Ascending aorta (tissue), 2 donors: ENCODE data around the gene CDX2. TPM values are rescaled to one million over a fixed set of nuclear protein-coding genes. Genes with fewer than 3 reads are reported as not detected.
"Not testable (repeated sequence)": the region's sequence is repeated elsewhere in the genome, so short reads cannot be mapped to it uniquely, and the experiment has no call there.

Experiments used
- DNase-seq, 2 donors: peaks; one replicate each; pipeline ENCODE4 v3.0.0-alpha.2; 2019; ENCODE audit warnings: low spot score in 2 of 2
- H3K27ac ChIP-seq, 2 donors: fragments of 200-600 bp; sonication (generic); one replicate each; pipeline ENCODE4 v1.5.1; 2016 to 2017; ENCODE audit warnings: mild to moderate bottlenecking in 1 of 2
- H3K27me3 ChIP-seq: fragments of 200-600 bp; sonication (generic); one replicate; pipeline ENCODE4 v1.5.1; 2017
- H3K36me3 ChIP-seq, 2 donors: fragments of 200-600 bp; sonication (generic); one replicate each; pipeline ENCODE4 v1.5.1; 2016
- H3K4me1 ChIP-seq, 2 donors: fragments of 200-600 bp; sonication (generic); one replicate each; pipeline ENCODE4 v1.5.1; 2016 to 2017; ENCODE audit warnings: mild to moderate bottlenecking in 1 of 2
- H3K4me3 ChIP-seq, 2 donors: fragments of 200-600 bp; sonication (generic); one replicate each; pipeline ENCODE4 v1.5.1; 2016 to 2017; ENCODE audit warnings: mild to moderate bottlenecking in 1 of 2
- H3K9me3 ChIP-seq, 2 donors: fragments of 200-600 bp; sonication (generic); one replicate each; pipeline ENCODE4 v1.5.1; 2016
- CTCF ChIP-seq, 3 experiments: fragments of 200-600 bp in 2 of 3; fragments of 450-650 bp in 1 of 3; sonication (generic) in 2 of 3; IDR thresholded peaks; one replicate each; pipeline ENCODE4 v1.5.1; 2016 to 2019; ENCODE audit warnings: antibody characterized with exemption in 3 of 3, mild to moderate bottlenecking in 1 of 3, moderate library complexity in 1 of 3
- intact Hi-C: fragments of 100-400 bp; cut with DNase I; formaldehyde crosslinking; loops from one replicate; pipeline ENCODE4 v1.15.1; 2023
- total RNA-seq: library from RNA; depleted of rRNA; stranded (reverse); fragments of >200 nt; gene quantifications from one replicate; pipeline ENCODE4 v1.1.0, GENCODE V29; 2016

The CDX2 gene
- total RNA-seq, 1 donor from 2014 or later, result not detected

- TF ChIP-seq CTCF (IDR thresholded peaks at IDR 0.05), result no peak
- intact Hi-C loops, result no loop called here
- Histone ChIP-seq H3K9me3 (no peaks in the 10 kb centered on the region), H3K4me1 (no peaks in the 10 kb centered on the region), H3K27ac (no peak overlapping the region), H3K27me3 (no peaks in the 10 kb centered on the region), H3K36me3 (no peaks in the 10 kb centered on the region), H3K4me3 (no peak overlapping the region)
- DNase-seq, result no peak
Observed at GRCh38 chr13:28010046-28010445, 40.9 kb upstream of the CDX2 start.

- H3K4me3 ChIP-seq, DNase-seq, intact Hi-C loops, H3K27ac ChIP-seq, H3K36me3 ChIP-seq, H3K4me1 ChIP-seq, H3K9me3 ChIP-seq, H3K27me3 ChIP-seq: not testable (repeated sequence)
Observed at GRCh38 chr13:28005016-28005415, 35.9 kb upstream of the CDX2 start.

- Histone ChIP-seq H3K27ac (no peak overlapping the region), H3K4me1 (no peaks in the 10 kb centered on the region), H3K27me3 (no peaks in the 10 kb centered on the region), H3K9me3 (no peaks in the 10 kb centered on the region), H3K4me3 (no peak overlapping the region), H3K36me3 (no peaks in the 10 kb centered on the region)
- DNase-seq, result no peak
- TF ChIP-seq CTCF (IDR thresholded peaks at IDR 0.05), result no peak
- intact Hi-C loops, result no loop called here
Observed at GRCh38 chr13:28002886-28003698, 34.0 kb upstream of the CDX2 start.

GRCh38 chr13:28001837-28002473 is 32.8 kb upstream of the CDX2 start:
- Histone ChIP-seq H3K4me1 (no peaks in the 10 kb centered on the region), H3K9me3 (no peaks in the 10 kb centered on the region), H3K27ac (no peak overlapping the region), H3K4me3 (no peak overlapping the region), H3K36me3 (no peaks in the 10 kb centered on the region), H3K27me3 (no peaks in the 10 kb centered on the region)
- intact Hi-C loops, result no loop called here
- DNase-seq, result no peak
- TF ChIP-seq CTCF (IDR thresholded peaks at IDR 0.05), result no peak

GRCh38 chr13:28001049-28001448 is 31.9 kb upstream of the CDX2 start:
- no peak for DNase-seq
- no peak for TF ChIP-seq CTCF (IDR thresholded peaks at IDR 0.05)
- intact Hi-C loops, result no loop called here
- no peak overlapping the region for H3K4me3 ChIP-seq
- H3K27ac ChIP-seq, result no peak overlapping the region
- H3K4me1 ChIP-seq, result no peaks in the 10 kb centered on the region
- H3K36me3 ChIP-seq, result no peaks in the 10 kb centered on the region
- no peaks in the 10 kb centered on the region for H3K9me3 ChIP-seq
- H3K27me3 ChIP-seq, result no peaks in the 10 kb centered on the region

- H3K9me3 ChIP-seq, result no peaks in the 10 kb centered on the region
- no peak for TF ChIP-seq CTCF (IDR thresholded peaks at IDR 0.05)
- no peak overlapping the region for H3K27ac ChIP-seq
- H3K36me3 ChIP-seq, result no peaks in the 10 kb centered on the region
- H3K4me1 ChIP-seq, result no peaks in the 10 kb centered on the region
- DNase-seq, result no peak
- intact Hi-C loops, result no loop called here
- H3K4me3 ChIP-seq, result no peak overlapping the region
- H3K27me3 ChIP-seq, result no peaks in the 10 kb centered on the region
Observed at GRCh38 chr13:28000567-28000966, 31.5 kb upstream of the CDX2 start.
